SK-N-SH (cell line): ENCODE measurements around the gene SFRP2. TPM values are rescaled to one million over a fixed set of nuclear protein-coding genes. Genes with fewer than 3 reads are reported as not detected.

Experiments
- CTCF ChIA-PET: fragments of 300-600, 350-600 bp; formaldehyde crosslinking; extraction: SDS; loops from one replicate; lab custom pipeline; 2021; lab: Yijun Ruan, JAX
- POLR2A ChIA-PET: fragments of 350-600 bp; sonication (Branson Sonifier 250); formaldehyde crosslinking; extraction: SDS; loops from one replicate; lab custom pipeline; 2020; ENCODE audit warnings: antibody characterized with exemption, inconsistent platforms; lab: Yijun Ruan, JAX
- DNase-seq: peaks from one replicate; pipeline ENCODE4 v3.0.0; 2012
- H2AFZ ChIP-seq: fragments of 200-600 bp; sonication (generic); 2 replicates; pipeline ENCODE4 v1.8.1; 2016; ENCODE audit warnings: antibody characterized with exemption, mild to moderate bottlenecking, low read depth
- H3F3A ChIP-seq: fragments of 200-600 bp; sonication (generic); replicated peaks from 2 replicates; pipeline ENCODE3; 2016; ENCODE audit warnings: antibody characterized with exemption, mild to moderate bottlenecking; ENCODE audit not compliant: insufficient read depth
- H3K27ac ChIP-seq, 2 experiments: fragments of 200-500 bp in 1 of 2; fragments of 200-600 bp in 1 of 2; sonication (Bioruptor generic) in 1 of 2; sonication (generic), shearing (Covaris generic) in 1 of 2; 2 replicates each; pipeline versions ENCODE4 v1.5.1 to v1.6.1; 2014 to 2016; ENCODE audit warnings: low read depth in 2 of 2, inconsistent platforms in 1 of 2, low read length in 1 of 2, mild to moderate bottlenecking in 1 of 2, mixed read lengths in 1 of 2
- H3K27me3 ChIP-seq: fragments of 200-600 bp; sonication (generic), shearing (Covaris generic); 2 replicates; pipeline ENCODE4 v1.6.1; 2016; ENCODE audit warnings: mixed run types; ENCODE audit not compliant: insufficient read depth
- H3K36me3 ChIP-seq, 2 experiments: fragments of 200-500 bp in 1 of 2; fragments of 200-600 bp in 1 of 2; sonication (Bioruptor generic) in 1 of 2; sonication (generic) in 1 of 2; replicated peaks in 1 of 2; 2 replicates each; pipeline versions ENCODE3 to v1.5.1; 2014 to 2016; ENCODE audit warnings: low read length in 1 of 2, mild to moderate bottlenecking in 1 of 2; ENCODE audit not compliant: insufficient read depth in 2 of 2, control insufficient read depth in 1 of 2
- H3K4me1 ChIP-seq, 2 experiments: fragments of 200-500 bp in 1 of 2; fragments of 200-600 bp in 1 of 2; sonication (Bioruptor generic) in 1 of 2; sonication (generic), shearing (Covaris generic) in 1 of 2; 2 replicates each; pipeline versions ENCODE4 v1.5.1 to v1.6.1; 2014 to 2016; ENCODE audit warnings: low read depth in 1 of 2, low read length in 1 of 2, mixed run types in 1 of 2; ENCODE audit not compliant: insufficient read depth in 2 of 2, control insufficient read depth in 1 of 2
- H3K4me2 ChIP-seq: fragments of 200-600 bp; sonication (generic), shearing (Covaris generic); 2 replicates; pipeline ENCODE4 v1.6.1; 2017; ENCODE audit warnings: mixed run types
- H3K4me3 ChIP-seq, 2 experiments: fragments of 200-500 bp in 1 of 2; fragments of 200-600 bp in 1 of 2; sonication (Bioruptor generic) in 1 of 2; sonication (generic), shearing (Covaris generic) in 1 of 2; 2 replicates each; pipeline versions ENCODE4 v1.5.1 to v1.8.1; 2014 to 2016; ENCODE audit warnings: low read depth in 2 of 2, inconsistent platforms in 1 of 2, low read length in 1 of 2, mild to moderate bottlenecking in 1 of 2, mixed read lengths in 1 of 2, moderate library complexity in 1 of 2
- H3K79me2 ChIP-seq: fragments of 200-600 bp; sonication (generic); 2 replicates; pipeline ENCODE4 v1.8.1; 2017; ENCODE audit warnings: mild to moderate bottlenecking; ENCODE audit not compliant: insufficient read depth
- H3K9ac ChIP-seq: fragments of 200-600 bp; sonication (generic); 2 replicates; pipeline ENCODE4 v1.6.1; 2017; ENCODE audit warnings: mixed run types
- H3K9me2 ChIP-seq: fragments of 200-600 bp; sonication (generic); 2 replicates; pipeline ENCODE4 v1.6.1; 2017; ENCODE audit warnings: mixed run types
- H3K9me3 ChIP-seq: fragments of 200-600 bp; sonication (generic); 2 replicates; pipeline ENCODE4 v1.6.1; 2017; ENCODE audit warnings: mixed run types, mild to moderate bottlenecking, moderate library complexity
- H4K20me1 ChIP-seq: fragments of 200-600 bp; sonication (generic); 2 replicates; pipeline ENCODE4 v1.6.1; 2017; ENCODE audit warnings: mild to moderate bottlenecking, mixed run types; ENCODE audit not compliant: insufficient read depth
- CHD2 ChIP-seq: fragments of 150-350 bp; IDR thresholded peaks from 2 replicates; pipeline ENCODE4 v1.6.1; 2018; ENCODE audit warnings: low read length; ENCODE audit not compliant: partially characterized antibody
- ELF1 ChIP-seq: IDR thresholded peaks from 2 replicates; pipeline ENCODE4 v1.4.0; 2012
- EZH2phosphoT487 ChIP-seq: fragments of 200-600 bp; sonication (generic); IDR thresholded peaks from 2 replicates; pipeline ENCODE4 v1.6.1; 2017; ENCODE audit warnings: low read depth, mixed run types, mild to moderate bottlenecking, antibody characterized with exemption, moderate library complexity, borderline replicate concordance
- FOSL2 ChIP-seq: IDR thresholded peaks from 2 replicates; pipeline ENCODE4 v1.4.0; 2012; ENCODE audit warnings: low read depth, mild to moderate bottlenecking, moderate library complexity, borderline replicate concordance
- FOXJ3 ChIP-seq: sonication (generic); formaldehyde crosslinking; IDR thresholded peaks from 2 replicates; pipeline ENCODE4 v1.5.1; 2020; ENCODE audit warnings: mild to moderate bottlenecking, missing genetic modification reagents
- FOXM1 ChIP-seq: IDR thresholded peaks from 2 replicates; pipeline ENCODE4 v1.4.0; 2012; ENCODE audit warnings: low read depth, mild to moderate bottlenecking
- GABPA ChIP-seq: IDR thresholded peaks from 2 replicates; pipeline ENCODE4 v1.4.0; 2012; ENCODE audit warnings: low read depth, mild to moderate bottlenecking
- JUND ChIP-seq: IDR thresholded peaks from 2 replicates; pipeline ENCODE4 v1.4.0; 2012
- MEF2A ChIP-seq: IDR thresholded peaks from 2 replicates; pipeline ENCODE4 v1.4.0; 2012; ENCODE audit warnings: low read depth, borderline replicate concordance
- NFIC ChIP-seq: IDR thresholded peaks from 2 replicates; pipeline ENCODE4 v1.4.0; 2012; ENCODE audit warnings: borderline replicate concordance
- POLR2AphosphoS5 ChIP-seq: IDR thresholded peaks from 2 replicates; pipeline ENCODE4 v1.6.1; 2012; ENCODE audit warnings: low read depth, low read length
- RAD21 ChIP-seq: IDR thresholded peaks from 2 replicates; pipeline ENCODE4 v1.6.1; 2012; ENCODE audit warnings: mild to moderate bottlenecking, low read length
- RCOR1 ChIP-seq: fragments of 150-350 bp; IDR thresholded peaks from 2 replicates; pipeline ENCODE4 v1.6.1; 2017; ENCODE audit warnings: antibody characterized with exemption, low read length
- RXRA ChIP-seq: IDR thresholded peaks from 2 replicates; pipeline ENCODE4 v1.4.0; 2012; ENCODE audit warnings: low read depth, mild to moderate bottlenecking, borderline replicate concordance
- SIN3A ChIP-seq: IDR thresholded peaks from 2 replicates; pipeline ENCODE4 v1.6.1; 2012; ENCODE audit warnings: low read depth, mild to moderate bottlenecking, low read length, moderate library complexity, borderline replicate concordance
- WGBS: methylation state at CpG from one replicate; pipeline ENCODE4 v1.1.6; 2017; ENCODE audit warnings: low lambda C conversion rate; 5-methylcytosine and 5-hydroxymethylcytosine counted together
- polyA plus RNA-seq, 3 experiments: library from polyadenylated mRNA; depleted of rRNA; stranded (reverse); fragments of >200 nt; gene quantifications; 2 replicates each; pipeline ENCODE4 v1.2.3, GENCODE V29; 2012
- TF ChIP-seq, protein P1 (sequence below): IDR thresholded peaks from 2 replicates; pipeline ENCODE4 v1.4.0; 2012; ENCODE audit warnings: low read depth
- TF ChIP-seq, protein P2 (sequence below): IDR thresholded peaks from 2 replicates; pipeline ENCODE4; 2012
- TF ChIP-seq, protein P3 (sequence below): fragments of 150-350 bp; IDR thresholded peaks from 2 replicates; pipeline ENCODE4 v1.6.1; 2016; ENCODE audit warnings: mild to moderate bottlenecking, low read depth, low read length
- TF ChIP-seq, protein P4 (sequence below): fragments of 200-600 bp; sonication (generic); IDR thresholded peaks from 2 replicates; pipeline ENCODE4 v1.6.1; 2017; ENCODE audit warnings: antibody characterized with exemption, mild to moderate bottlenecking, moderate library complexity

The SFRP2 gene
- polyA plus RNA-seq, 1 of the 3 experiments (the other 2 are of a cell fraction), result not detected

DNA sequence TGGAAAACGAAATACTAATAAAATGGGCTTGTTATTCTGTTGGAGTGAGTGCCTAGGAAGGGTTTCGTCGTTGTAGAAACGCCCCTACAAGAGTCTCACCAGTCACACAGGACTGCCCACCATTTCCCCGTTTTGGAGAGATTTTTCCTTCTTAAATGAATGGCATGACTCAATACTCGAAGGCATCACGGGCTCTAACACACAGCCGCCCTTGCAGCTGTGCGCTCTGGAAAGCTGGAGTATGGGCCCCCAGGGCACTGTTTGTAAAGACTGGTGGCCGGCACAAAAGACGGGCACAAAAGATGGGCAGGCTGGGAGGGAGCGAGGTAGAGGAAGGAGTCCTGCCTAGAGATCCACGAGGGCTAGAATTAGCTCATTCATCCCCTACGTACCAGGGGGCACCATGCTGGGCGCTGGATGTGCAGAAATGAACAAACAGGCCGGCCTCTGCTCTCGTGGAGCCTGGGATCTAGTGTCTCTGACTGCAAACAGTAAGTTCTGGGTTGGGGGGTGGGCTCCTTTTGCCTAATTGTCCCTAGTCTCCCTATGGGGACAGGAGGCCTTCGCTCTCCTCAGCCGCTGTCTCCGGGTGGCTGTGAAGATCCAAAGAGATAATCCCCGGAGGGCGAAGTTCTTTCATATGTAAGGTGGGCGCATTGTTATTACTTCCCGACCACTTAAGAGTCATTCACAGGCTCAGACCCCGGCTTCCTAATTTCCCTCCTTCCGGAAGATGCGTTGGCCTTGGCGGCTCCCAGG is 1.0 kb upstream of the SFRP2 start:
- 46% methylated on average over 20 of the region's 28 CpGs for WGBS
- no peaks in the 10 kb centered on the region for H3K9me2 ChIP-seq
- no peak overlapping the region for H3K4me3 ChIP-seq
- H3K79me2 ChIP-seq, result no peaks in the 10 kb centered on the region
- TF ChIP-seq RXRA, result no peak
- no peak for TF ChIP-seq GABPA
- H3K4me2 ChIP-seq, result no peak overlapping the region
- H3K27ac ChIP-seq, result no peak overlapping the region
- H4K20me1 ChIP-seq, result no peaks in the 10 kb centered on the region
- ChIA-PET CTCF (interaction anchor here (0.9 to 1.5 kb wide), 2 partner anchors 10 to 40 kb away, joined by 3 read pairs; no protein-coding TSS in a partner anchor), POLR2A (no interaction called here)
- no peak overlapping the region for H3K9ac ChIP-seq
- no peaks in the 10 kb centered on the region for H3F3A ChIP-seq
- H3K27me3 ChIP-seq, result peaks cover 82% of the 10 kb centered on the region
- peak; percentile 38 for DNase-seq
- H3K36me3 ChIP-seq, result no peaks in the 10 kb centered on the region
- no peak overlapping the region for H2AFZ ChIP-seq
- no peaks in the 10 kb centered on the region for H3K9me3 ChIP-seq
- peaks cover 4 to 13% of the 10 kb centered on the region in 2 experiments; a peak in 1 of 4 replicates for H3K4me1 ChIP-seq

DNA sequence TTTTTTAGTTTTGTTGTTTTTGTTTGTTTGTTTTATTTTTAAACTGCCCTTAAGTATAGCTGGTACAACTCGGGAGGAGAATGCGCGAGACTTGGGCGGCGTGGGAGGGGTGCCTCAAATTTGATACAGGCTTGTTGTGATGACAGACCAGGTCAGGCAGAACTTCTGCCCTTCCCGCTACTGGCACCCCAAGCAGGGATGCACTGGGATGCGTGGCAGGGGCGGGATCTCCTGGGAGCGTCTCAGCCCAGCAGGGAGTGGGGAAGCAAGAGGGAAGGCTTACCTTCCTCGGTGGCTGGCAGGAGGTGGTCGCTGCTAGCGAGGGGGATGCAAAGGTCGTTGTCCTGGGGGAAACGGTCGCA is 851 bp downstream of the SFRP2 start:
- peaks cover 4 to 13% of the 10 kb centered on the region in 2 experiments; a peak in 1 of 4 replicates for H3K4me1 ChIP-seq
- H4K20me1 ChIP-seq, result no peaks in the 10 kb centered on the region
- no peak overlapping the region for H2AFZ ChIP-seq
- 28% methylated on average over 15 of the region's 15 CpGs for WGBS
- no peaks in the 10 kb centered on the region for H3F3A ChIP-seq
- H3K9me2 ChIP-seq, result no peaks in the 10 kb centered on the region
- no peak overlapping the region for H3K9ac ChIP-seq
- H3K27ac ChIP-seq, result no peak overlapping the region
- ChIA-PET POLR2A (no interaction called here), CTCF (no interaction called here)
- H3K27me3 ChIP-seq, result peaks cover 63% of the 10 kb centered on the region
- H3K4me3 ChIP-seq, result no peak overlapping the region
- H3K9me3 ChIP-seq, result no peaks in the 10 kb centered on the region
- DNase-seq, result peak; percentile 20
- TF ChIP-seq, protein P1, sequence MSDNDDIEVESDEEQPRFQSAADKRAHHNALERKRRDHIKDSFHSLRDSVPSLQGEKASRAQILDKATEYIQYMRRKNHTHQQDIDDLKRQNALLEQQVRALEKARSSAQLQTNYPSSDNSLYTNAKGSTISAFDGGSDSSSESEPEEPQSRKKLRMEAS, result no peak
- 0 out of 2 replicates have a peak, but pooled peaks have one; percentile 52 for TF ChIP-seq EZH2phosphoT487
- no peak for TF ChIP-seq POLR2AphosphoS5
- no peak for TF ChIP-seq FOSL2
- no peak for TF ChIP-seq ELF1
- H3K79me2 ChIP-seq, result no peaks in the 10 kb centered on the region
- 0 out of 2 replicates have a peak overlapping the region, but pooled peaks have one; percentile 63 for H3K4me2 ChIP-seq
- H3K36me3 ChIP-seq, result no peaks in the 10 kb centered on the region

DNA sequence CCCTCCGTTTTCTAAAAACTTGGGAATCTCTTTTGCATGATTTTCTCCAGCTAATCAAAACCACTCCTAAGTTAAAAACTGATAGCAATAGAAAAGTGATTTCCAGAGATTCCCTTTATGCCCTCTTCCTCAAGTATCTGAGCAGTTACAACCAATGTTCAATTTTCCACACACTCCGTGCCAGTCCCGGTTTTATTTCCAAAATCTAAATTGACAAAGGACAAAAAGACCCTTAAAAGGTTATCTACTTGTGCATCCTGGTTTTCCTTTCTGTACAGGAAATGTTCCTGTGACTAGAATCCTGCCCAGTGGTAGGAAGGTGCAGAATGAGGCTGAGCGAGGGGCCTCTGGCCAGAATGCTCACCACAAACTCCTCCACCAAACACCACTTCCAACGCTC is 1.3 kb downstream of the SFRP2 start:
- Histone ChIP-seq H3K4me2 (no peak overlapping the region), H3K9ac (no peak overlapping the region), H4K20me1 (no peaks in the 10 kb centered on the region), H3K4me1 (peaks cover 4 to 10% of the 10 kb centered on the region in 2 experiments; a peak in 1 of 4 replicates), H3K9me2 (no peaks in the 10 kb centered on the region), H3K27me3 (peaks cover 58% of the 10 kb centered on the region), H3K36me3 (no peaks in the 10 kb centered on the region), H3K27ac (no peak overlapping the region), H3K79me2 (no peaks in the 10 kb centered on the region), H3K4me3 (no peak overlapping the region), H2AFZ (no peak overlapping the region), H3F3A (no peaks in the 10 kb centered on the region), H3K9me3 (no peaks in the 10 kb centered on the region)
- no peak for DNase-seq
- WGBS, result 52% methylated on average over 5 of the region's 5 CpGs
- ChIA-PET CTCF (interaction anchor here (0.8 kb wide), 1 partner anchor 144 kb away, joined by 3 read pairs; no protein-coding TSS in a partner anchor), POLR2A (no interaction called here)
- TF ChIP-seq POLR2AphosphoS5, result no peak
- TF ChIP-seq, protein P2, sequence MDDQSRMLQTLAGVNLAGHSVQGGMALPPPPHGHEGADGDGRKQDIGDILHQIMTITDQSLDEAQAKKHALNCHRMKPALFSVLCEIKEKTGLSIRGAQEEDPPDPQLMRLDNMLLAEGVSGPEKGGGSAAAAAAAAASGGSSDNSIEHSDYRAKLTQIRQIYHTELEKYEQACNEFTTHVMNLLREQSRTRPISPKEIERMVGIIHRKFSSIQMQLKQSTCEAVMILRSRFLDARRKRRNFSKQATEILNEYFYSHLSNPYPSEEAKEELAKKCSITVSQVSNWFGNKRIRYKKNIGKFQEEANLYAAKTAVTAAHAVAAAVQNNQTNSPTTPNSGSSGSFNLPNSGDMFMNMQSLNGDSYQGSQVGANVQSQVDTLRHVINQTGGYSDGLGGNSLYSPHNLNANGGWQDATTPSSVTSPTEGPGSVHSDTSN, result no peak
- TF ChIP-seq JUND, result no peak
- TF ChIP-seq FOXJ3 (CRISPR knock-in tag), result no peak
- TF ChIP-seq RCOR1, result no peak
- TF ChIP-seq FOSL2, result no peak
- TF ChIP-seq CHD2, result no peak
- TF ChIP-seq, protein P3, sequence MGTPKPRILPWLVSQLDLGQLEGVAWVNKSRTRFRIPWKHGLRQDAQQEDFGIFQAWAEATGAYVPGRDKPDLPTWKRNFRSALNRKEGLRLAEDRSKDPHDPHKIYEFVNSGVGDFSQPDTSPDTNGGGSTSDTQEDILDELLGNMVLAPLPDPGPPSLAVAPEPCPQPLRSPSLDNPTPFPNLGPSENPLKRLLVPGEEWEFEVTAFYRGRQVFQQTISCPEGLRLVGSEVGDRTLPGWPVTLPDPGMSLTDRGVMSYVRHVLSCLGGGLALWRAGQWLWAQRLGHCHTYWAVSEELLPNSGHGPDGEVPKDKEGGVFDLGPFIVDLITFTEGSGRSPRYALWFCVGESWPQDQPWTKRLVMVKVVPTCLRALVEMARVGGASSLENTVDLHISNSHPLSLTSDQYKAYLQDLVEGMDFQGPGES, result no peak
- no peak for TF ChIP-seq FOXM1
- no peak for TF ChIP-seq RAD21
- no peak for TF ChIP-seq MEF2A
- no peak for TF ChIP-seq SIN3A
- TF ChIP-seq, protein P4, sequence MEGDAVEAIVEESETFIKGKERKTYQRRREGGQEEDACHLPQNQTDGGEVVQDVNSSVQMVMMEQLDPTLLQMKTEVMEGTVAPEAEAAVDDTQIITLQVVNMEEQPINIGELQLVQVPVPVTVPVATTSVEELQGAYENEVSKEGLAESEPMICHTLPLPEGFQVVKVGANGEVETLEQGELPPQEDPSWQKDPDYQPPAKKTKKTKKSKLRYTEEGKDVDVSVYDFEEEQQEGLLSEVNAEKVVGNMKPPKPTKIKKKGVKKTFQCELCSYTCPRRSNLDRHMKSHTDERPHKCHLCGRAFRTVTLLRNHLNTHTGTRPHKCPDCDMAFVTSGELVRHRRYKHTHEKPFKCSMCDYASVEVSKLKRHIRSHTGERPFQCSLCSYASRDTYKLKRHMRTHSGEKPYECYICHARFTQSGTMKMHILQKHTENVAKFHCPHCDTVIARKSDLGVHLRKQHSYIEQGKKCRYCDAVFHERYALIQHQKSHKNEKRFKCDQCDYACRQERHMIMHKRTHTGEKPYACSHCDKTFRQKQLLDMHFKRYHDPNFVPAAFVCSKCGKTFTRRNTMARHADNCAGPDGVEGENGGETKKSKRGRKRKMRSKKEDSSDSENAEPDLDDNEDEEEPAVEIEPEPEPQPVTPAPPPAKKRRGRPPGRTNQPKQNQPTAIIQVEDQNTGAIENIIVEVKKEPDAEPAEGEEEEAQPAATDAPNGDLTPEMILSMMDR, result no peak
- TF ChIP-seq NFIC, result no peak
